Measurements from ENCODE around the gene TMEM145.

DNA sequence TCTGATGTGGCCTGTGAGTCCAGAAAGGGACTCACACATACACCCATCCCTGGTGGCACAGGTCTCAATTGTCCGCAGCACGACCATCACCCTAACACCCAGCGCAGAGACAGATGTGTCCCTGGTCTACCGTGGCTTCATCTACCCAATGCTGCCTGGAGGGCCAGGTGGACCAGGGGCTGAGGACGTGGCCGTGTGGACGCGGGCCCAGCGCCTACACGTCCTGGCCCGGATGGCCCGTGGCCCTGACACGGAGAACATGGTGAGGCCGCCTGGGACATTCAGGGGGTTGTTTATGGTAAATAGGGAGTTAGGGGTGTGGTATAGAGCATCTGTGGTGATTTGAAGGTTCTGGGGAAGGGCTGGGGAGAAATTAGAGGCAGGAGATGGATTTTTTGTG, 35.1 kb downstream of the TMEM145 start:
- TF ChIP-seq POLR2A (IDR thresholded peaks at IDR 0.05; ENCODE audit: low read length) (no peak), GATA1 (IDR thresholded peaks at IDR 0.05; ENCODE audit: low read depth, low read length) (no peak)

All from erythroblast (primary cell).